GM18867 (cell line): ENCODE results near the gene MAML3.

Experiments
- ATAC-seq: cut with Tn5 transposase; IDR thresholded peaks from one replicate; pipeline ENCODE4 v1.9.1; 2021; ENCODE audit warnings: mild to moderate bottlenecking, moderate library complexity; ENCODE audit not compliant: unreplicated experiment

The MAML3 gene

GRCh38 chr4:139851133-139851532, 302.9 kb downstream of the MAML3 start:
- ATAC-seq, result no peak

DNA sequence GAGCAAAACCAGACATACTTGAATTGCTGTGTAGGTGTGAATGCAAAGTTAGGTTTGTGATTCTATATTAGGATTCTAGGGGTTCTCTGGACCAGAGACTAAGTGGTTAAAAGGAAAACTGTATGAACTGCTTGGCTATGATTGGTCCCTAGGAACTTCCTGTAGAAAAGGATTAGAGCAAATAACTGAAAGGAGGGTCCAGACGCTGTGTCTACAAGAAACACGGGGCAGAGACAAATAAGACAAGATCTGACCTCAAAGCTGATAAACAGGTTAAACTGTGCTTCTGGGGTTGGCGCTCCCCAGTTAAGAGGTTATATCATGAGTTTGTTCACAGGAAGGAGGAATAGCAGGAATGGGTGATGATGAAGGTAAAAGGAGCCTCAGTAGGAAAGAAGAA, 304.8 kb downstream of the MAML3 start:
- no peak for ATAC-seq

DNA sequence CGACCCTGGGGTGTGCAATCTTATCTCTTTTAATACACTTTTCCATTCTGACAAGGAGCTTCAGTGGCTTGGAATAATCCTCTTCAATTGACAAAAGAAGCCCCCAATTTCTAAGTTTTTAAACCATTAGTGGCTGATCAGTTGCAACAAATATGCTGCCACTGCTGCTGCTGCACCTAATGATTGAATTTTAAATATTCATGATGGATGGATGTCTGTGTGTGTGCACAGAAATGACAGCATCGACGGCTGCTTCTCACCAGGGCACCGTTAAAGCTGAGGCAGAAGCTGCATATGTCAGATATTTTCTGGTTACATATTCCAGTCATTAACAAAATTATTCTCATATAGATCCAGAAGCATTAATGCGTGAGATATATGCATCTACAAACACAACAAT, 306.0 kb downstream of the MAML3 start:
- no peak for ATAC-seq

GRCh38 chr4:139847602-139848001, 306.4 kb downstream of the MAML3 start:
- ATAC-seq, result no peak

DNA sequence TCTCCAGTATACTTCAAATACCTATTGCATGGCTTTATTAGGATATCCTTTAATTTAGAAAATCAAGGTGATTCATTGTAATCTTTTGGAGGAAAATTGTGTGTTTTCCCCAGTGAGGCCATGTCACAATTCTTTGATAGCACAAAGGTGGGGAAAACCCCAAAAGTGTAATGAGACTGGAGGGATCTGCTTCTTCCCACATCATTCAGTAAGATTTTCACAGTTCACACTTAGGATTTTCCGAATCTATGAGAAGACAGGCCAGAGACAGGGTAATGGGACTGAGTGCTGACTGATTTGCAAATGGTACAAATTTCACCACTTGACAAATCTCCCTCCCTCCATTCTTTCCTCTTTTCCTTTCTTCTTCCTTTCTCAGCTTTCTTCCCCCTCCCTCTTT, 307.2 kb downstream of the MAML3 start:
- no peak for ATAC-seq

DNA sequence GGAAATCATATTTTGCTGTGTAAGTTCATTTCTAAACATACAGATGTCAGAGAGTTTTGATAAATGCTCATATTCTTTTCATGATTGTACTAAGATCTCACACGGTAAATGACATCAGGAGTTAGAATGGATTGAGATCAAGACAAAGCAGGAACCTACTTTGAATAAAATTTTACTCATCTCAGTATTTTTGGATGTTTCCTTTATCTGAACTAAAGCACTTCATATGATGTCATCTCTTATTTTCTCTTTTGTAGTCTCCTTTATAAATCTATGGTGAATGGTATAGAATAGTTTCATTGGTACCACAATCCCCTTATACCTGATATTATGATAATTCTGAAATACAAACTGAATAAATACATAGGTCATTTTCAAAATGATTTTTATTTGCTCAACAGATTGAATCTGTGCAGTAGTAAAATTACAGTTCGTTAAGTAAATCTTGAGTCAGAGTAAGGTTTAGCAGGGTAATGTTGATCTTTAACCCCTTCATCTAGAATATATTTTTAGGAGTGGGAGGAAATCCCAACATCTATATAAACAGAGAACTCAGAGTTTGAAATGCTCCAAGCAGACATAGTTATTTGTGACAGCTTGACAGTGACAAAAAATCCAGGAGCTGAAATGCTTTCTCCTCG, 308.4 kb downstream of the MAML3 start:
- ATAC-seq, result no peak

DNA sequence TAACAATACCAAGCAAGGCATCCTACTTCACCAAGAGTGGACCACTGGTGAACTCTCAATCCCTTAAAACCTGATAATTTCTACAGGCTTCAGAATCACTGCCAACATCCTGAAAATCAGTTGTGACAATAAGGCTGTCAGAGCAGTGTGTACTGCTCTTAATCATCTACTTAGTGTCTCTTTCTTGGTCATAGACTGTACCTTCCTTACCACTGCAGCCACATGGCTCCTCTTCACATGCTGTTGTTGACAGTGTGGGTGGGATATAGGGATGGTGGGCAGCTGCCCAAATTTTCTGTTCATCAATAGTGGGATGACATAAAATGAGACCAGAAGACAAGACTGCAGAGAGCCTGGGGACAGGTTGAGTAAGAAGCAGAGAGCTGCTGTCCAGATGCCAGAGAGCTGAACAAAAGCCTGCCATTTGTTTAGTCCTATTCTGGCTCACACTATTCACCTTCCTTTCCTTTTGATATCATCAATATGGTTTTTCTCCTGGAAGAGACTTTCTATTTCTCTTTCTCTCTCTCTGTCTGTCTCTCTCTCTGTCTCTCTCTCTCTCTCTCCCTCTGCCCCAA, 309.4 kb downstream of the MAML3 start:
- ATAC-seq, result no peak

DNA sequence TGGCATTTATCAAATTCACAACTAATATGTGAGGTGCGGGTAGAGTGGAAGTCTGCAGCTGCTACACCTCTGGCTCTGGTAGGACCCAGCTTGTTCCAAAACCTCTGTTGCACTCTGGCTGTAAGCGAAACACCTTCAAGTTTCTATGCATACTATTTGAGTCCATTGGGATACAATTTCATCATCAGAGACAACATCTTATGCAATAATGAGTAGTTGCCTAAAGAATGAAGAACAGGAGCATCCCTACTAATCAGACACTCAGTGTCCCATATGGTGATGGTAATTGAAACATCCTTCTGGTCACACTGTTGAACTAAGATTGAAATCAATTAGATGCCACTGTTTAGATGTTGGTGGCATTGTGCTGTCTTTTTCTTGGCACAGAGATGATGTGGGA, 309.9 kb downstream of the MAML3 start:
- ATAC-seq, result no peak

DNA sequence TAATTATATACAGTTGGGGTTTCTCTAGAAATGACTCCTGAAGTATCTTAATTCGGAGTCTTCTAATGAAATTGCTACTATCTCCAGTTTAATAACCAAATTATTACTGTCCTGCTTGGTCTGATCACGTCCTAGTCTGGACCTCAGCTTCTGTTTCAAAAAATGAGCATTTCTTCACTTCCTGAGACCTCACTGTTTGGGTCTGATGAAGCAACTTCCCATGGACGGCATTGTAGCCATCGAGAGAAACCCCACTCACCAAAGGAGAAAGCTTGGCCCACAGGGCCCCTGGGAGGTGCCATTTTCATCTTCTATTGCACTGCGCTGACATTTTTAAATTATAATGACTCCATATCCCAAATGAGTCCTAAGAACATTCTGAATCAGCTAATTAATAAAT, 310.3 kb downstream of the MAML3 start:
- ATAC-seq, result no peak

DNA sequence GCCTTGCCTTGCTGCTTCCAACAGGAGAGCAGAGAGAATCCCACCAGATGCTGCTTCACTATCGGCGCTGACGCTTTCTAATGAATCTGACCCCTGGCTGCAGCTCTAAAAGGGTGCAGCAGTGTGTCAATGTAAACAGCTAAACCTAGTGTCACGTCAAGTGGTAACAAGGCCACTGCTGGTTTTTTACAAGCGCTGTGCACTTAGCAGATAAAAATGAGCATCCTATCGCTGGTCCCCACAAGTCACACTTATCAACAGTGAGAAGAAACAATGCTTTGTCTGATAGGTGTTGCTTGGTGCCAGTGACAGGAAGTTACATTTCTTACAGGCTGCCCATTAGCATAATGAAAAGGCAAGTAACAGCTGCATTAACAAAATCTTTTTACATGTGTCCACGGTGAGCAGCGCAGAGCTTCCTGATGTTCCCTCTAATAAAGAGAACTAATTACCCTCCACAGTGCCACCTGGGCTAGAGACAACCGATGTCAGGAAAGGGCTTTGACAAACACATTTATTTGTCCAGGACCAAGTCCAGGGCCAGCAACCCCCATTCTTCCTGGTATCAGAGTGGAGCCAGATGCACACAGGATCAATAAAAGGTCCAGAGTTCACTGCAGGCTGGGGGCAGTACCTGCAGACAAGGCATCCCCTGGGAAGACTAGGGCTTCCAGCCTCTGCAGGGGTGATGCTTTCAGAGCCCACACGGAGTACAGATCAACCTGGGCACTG, 312.4 kb downstream of the MAML3 start:
- ATAC-seq, result no peak

- ATAC-seq, result no peak
These were observed 313.2 kb downstream of the MAML3 start for GRCh38 chr4:139840773-139841172.

- ATAC-seq, result no peak
These were observed 314.5 kb downstream of the MAML3 start for GRCh38 chr4:139839403-139840031.

DNA sequence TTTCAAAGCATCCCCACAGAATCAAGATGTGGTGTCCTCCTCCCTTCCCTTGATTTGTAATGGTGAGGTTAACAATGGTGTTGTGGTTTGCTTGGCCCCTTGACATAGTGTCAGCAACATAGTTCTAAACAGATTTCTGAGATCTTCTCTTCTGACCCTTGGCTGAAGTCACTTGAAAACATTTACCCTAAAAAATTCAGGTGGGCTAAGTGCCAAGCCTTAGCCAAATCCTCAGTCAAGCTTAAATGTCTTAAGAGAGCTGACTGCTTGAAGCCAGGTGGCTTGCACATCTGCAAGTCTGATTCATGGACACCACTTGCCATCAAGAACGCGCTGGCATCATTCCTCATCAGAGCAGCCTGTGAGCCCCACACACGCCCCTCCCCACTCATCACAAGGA, 315.2 kb downstream of the MAML3 start:
- ATAC-seq, result no peak

DNA sequence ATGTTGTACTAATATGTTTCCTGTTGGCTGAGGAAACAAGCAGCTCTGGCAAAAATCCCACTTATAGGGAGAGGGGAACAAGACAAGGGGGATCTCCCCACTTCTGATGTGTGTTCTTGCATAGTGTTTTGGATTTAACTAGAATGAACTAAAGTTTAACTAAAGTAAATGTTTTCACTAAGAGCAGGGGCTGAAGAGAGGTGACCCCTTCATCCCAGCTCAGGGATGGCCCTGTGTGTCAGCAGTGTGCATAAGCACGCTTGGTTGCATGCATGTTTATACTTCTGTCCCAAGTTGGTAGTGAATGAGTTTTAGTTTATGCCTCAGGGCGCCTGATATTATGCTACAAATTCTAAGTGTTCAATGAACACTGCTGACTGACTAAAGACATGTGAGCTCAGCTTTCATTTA, 319.0 kb downstream of the MAML3 start:
- no peak for ATAC-seq

DNA sequence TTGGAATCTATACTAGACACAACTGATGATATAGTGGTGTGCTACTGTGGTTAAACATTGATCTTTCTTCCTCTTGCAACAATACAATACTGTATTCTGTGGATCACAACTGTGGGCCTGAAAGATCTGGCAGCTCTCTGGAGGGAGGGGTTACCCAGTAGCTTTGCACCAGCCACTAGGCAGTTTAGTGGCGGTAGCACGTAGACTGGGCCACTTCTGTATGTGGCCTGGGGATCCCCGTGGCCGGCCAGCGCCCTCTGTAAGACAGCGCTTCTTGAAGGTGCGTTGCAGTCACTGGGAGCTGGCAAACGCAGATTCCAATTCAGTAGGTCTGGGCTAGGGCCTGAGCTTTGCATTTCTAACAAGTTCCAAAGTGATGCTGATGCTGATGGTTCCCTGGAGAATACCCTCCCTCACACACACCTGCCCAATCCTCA, 319.7 kb downstream of the MAML3 start:
- no peak for ATAC-seq

- ATAC-seq, result no peak
These were observed 320.7 kb downstream of the MAML3 start for GRCh38 chr4:139833151-139833910.

DNA sequence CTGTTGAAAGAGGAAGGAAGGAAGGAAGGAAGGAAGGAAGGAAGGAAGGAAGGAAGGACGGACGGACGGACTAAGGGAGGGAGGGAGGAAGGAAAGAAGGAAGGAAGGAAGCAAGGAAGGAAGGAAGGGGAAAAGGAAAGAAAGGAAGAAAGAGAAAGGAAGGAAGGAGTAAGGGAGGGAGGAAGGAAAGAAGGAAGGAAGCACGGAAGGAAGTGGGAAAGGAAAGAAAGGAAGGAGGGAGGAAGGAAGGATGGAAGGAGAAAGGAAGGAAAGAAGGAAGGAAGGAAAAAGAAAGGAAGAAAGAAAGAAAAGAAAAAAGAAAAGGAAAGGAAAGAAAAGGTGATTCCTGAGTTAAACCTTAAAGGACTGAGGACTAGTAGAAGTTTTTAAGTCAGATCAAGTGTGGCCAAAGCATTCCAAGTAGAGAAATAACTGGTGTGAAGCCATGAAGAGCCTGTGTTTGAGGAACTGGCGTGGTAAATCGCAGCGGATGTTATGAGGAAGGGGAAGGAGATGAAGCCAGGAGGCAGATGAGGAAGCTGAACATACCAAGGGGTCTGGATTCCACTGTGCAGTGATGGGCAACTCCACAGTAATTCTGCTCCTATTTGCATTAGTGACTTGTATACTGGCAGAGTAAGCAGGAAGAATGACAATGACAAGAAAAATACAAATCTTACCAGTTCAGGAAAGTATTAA, 324.9 kb downstream of the MAML3 start:
- ATAC-seq, result no peak

- ATAC-seq, result no peak
These were observed 327.6 kb downstream of the MAML3 start for GRCh38 chr4:139826426-139826825.

DNA sequence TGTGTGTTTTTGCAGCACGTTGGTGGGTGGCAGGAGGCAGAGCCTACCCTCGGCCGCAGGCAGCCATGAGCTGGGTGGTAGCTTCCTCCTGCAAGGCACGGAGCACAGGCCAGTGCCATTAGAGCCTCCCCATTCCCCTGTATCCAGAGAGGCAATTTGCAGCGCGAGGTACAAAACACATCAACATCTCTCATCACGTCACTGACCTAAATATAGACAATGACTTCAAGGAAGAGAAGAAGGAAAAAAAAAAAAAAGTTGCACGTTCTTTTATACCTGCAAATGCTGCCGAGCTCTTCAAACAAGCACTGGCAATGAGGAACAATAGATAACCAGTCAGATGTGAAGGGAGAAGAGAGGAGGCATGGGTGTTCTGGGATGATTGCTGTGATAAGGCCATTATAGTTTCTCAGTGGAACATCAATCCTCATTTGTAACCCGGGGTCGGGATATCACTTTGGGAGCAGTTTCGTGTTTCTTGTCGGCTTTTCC, 328.4 kb downstream of the MAML3 start:
- no peak for ATAC-seq

DNA sequence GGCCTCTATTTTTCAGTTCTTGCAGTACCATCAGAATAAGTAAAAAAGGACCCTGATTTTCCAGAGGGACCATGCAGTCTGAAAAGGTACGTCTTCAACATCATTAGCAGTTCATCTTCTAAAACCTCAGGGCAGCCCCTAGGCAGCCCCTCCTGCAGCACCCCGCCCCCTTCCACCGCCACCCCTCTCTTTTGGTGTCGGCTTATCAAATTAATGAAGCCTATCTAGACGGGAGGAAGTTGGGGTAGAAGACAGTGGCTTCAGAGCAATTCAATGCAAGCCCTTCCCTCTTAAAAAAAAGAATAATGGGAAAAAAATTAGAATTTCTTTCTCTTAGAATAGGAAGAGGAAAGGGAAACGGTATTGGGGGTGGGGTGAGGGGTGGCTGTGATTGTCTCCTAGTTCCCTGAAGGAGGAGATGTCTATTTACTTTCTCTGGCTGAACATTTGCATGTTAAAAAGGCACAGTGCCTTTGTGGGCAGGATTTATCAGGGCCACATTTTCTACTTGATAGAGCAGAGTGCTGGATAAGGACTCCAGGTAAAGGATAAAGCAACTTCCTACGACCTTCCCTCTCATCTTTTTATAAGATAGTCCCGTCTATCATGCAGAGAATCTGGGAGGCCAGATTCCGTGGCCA, 329.0 kb downstream of the MAML3 start:
- ATAC-seq, result no peak
